Spleen (tissue), 7 donors: ENCODE measurements around the gene ALDOB.

Experiments
- POLR2A ChIP-seq, 3 donors: fragments of 450-650 bp; IDR thresholded peaks; one replicate each; pipeline ENCODE4 v1.5.1; 2017; ENCODE audit warnings: antibody characterized with exemption in 3 of 3, mild to moderate bottlenecking in 1 of 3
- POLR2AphosphoS5 ChIP-seq, 3 donors: sonication (generic); formaldehyde crosslinking; IDR thresholded peaks; one replicate each; pipeline ENCODE4 v1.5.1; 2017; ENCODE audit warnings: antibody characterized with exemption in 3 of 3
- TF ChIP-seq, protein P1 (sequence below), 11 experiments: fragments of 200-600 bp in 7 of 11; fragments of 450-650 bp in 4 of 11; sonication (generic) in 4 of 11; IDR thresholded peaks in 8 of 11; conservative IDR thresholded peaks in 3 of 11; 1 replicate in 7 of 11; 2 replicates in 4 of 11; pipeline versions ENCODE4 v1.4.0 to v1.8.0; 2016 to 2021; ENCODE audit warnings: antibody characterized with exemption in 11 of 11, inconsistent platforms in 4 of 11, mild to moderate bottlenecking in 1 of 11
- donor health status: DM: no; HTN: no; CAD: no; lungs with moderate emphysema.
- donor health status: DM: no; HTN: no; CAD: no.
- donor health status: DM: no; HTN: no; CAD: no.

DNA sequence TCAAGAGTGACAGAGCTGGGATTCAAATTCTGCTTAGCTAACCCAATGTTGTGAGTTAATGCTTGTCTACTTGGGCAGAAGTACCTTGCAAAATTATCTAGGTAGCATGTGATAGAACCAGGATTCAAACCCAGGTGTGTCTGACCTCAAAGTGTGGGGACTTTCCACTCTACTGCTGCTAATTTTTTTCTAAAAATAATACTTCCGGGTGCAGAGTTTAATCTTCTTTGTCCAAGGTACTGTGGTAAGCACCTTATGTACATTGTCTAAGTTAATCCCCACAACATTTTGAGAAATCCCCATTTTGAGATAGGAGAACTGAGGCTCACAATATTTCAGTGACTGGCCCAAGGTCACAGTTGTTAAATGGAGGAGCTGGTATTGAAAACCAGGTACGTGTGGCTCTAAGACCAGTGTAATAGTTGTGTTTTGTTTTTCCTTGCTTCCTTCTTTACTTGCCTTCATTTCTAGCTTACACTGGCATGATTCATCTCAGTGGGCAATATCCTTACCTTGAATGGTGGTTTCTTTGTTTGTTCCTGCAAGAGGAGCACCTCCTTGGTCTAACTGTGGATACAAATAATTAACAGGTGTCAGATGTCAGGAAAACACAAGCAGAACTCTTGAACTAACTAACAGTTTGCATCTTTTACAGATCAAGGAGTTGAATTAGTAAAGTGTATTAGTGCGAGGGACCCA, 7.5 kb downstream of the ALDOB start:
- TF ChIP-seq POLR2AphosphoS5 (IDR thresholded peaks at IDR 0.05) (no peak), POLR2A (IDR thresholded peaks at IDR 0.05) (no peak)
- TF ChIP-seq, protein P1, sequence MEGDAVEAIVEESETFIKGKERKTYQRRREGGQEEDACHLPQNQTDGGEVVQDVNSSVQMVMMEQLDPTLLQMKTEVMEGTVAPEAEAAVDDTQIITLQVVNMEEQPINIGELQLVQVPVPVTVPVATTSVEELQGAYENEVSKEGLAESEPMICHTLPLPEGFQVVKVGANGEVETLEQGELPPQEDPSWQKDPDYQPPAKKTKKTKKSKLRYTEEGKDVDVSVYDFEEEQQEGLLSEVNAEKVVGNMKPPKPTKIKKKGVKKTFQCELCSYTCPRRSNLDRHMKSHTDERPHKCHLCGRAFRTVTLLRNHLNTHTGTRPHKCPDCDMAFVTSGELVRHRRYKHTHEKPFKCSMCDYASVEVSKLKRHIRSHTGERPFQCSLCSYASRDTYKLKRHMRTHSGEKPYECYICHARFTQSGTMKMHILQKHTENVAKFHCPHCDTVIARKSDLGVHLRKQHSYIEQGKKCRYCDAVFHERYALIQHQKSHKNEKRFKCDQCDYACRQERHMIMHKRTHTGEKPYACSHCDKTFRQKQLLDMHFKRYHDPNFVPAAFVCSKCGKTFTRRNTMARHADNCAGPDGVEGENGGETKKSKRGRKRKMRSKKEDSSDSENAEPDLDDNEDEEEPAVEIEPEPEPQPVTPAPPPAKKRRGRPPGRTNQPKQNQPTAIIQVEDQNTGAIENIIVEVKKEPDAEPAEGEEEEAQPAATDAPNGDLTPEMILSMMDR (IDR thresholded peaks at IDR 0.05 in 8 of 11, conservative IDR thresholded peaks at IDR 0.05 in 3 of 11) = no peak
